GM23248 (cell line): ENCODE data around the gene TFR2.

Source experiments
- EZH2 ChIP-seq: fragments of 200-600 bp; sonication (generic); IDR thresholded peaks from 2 replicates; pipeline ENCODE4 v1.6.1; 2018; ENCODE audit warnings: antibody characterized with exemption, mild to moderate bottlenecking; ENCODE audit not compliant: insufficient read depth, poor library complexity, severe bottlenecking
- EZH2phosphoT487 ChIP-seq: fragments of 200-600 bp; sonication (generic); IDR thresholded peaks from 2 replicates; pipeline ENCODE4 v1.6.1; 2018; ENCODE audit warnings: antibody characterized with exemption, moderate library complexity, mild to moderate bottlenecking, low read depth; ENCODE audit not compliant: insufficient read depth

- TF ChIP-seq EZH2 = no peak
- TF ChIP-seq EZH2phosphoT487 = no peak
These were observed 15.3 kb downstream of the TFR2 start for GRCh38 chr7:100626055-100626454.
